Nephron progenitor cell (in vitro differentiated cells): Measurements from ENCODE around the gene RBM47.

Experiments used
- DNase-seq: peaks from one replicate; pipeline ENCODE4 v3.0.0; 2021
- H3K27ac Mint-ChIP-seq: 2 replicates; pipeline ENCODE4 v1.8.0; 2021; ENCODE audit warnings: mild to moderate bottlenecking, moderate library complexity, mixed read lengths
- H3K27me3 Mint-ChIP-seq: 2 replicates; pipeline ENCODE4 v1.8.0; 2021; ENCODE audit warnings: mild to moderate bottlenecking, low read depth, mixed read lengths; ENCODE audit not compliant: poor library complexity
- H3K36me3 Mint-ChIP-seq: 2 replicates; pipeline ENCODE4 v1.8.0; 2021; ENCODE audit warnings: low read depth, mixed read lengths
- H3K4me1 Mint-ChIP-seq: 2 replicates; pipeline ENCODE4 v1.8.0; 2021; ENCODE audit warnings: mixed read lengths
- H3K4me3 Mint-ChIP-seq: 2 replicates; pipeline ENCODE4 v1.8.0; 2021; ENCODE audit warnings: mild to moderate bottlenecking, moderate library complexity, mixed read lengths
- H3K9me3 Mint-ChIP-seq: 2 replicates; pipeline ENCODE4 v1.8.0; 2021; ENCODE audit warnings: mild to moderate bottlenecking, moderate library complexity, mixed read lengths
- TF ChIP-seq, protein P1 (sequence below): fragments of 200-600 bp; sonication (generic); IDR thresholded peaks from 2 replicates; pipeline ENCODE4 v1.5.0; 2021; ENCODE audit warnings: antibody characterized with exemption

The RBM47 gene

DNA sequence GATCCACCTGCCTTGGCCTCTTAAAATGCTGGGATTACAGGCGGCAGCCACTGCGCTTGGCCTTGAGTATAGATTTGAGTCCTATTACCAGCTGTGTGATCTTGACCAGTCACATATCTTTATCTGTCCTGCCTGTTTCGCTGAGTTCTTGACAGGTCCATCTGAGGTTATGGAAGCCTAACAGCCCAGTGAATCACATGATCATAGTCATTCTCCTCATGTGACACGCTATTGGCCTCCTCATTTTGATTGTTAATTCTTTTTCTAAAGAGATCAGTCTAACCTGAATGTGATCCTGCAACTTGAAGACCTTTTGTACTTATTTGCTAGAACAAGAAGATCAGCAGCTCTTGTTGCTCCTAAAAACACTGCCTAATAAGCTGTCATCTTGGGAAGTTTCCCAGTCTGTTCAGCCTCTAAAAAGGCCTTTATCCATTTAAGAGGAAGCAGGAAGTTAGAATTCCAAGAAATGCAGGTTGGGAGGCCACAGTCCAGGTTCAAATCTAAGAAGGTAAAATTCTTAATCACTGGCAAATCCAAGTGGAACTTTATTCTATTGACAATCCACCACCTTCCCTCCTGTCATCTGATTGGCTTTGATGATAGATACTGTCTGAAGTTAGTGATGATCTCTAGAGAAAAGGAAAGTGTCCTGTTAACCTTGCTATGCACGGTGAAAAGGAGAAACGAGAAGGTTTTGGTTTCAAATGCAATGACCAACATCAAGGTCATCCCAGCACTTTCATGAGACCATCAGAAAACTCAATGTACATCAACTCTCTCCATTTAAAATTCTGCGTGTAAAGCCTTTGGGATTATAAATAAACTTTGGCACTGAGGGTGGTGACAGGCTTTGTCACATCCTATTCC lies 207.6 kb downstream of the RBM47 start:
- Mint-ChIP-seq H3K27ac (no peak overlapping the region), H3K4me1 (peaks cover 14% of the 10 kb centered on the region), H3K9me3 (peaks cover 24% of the 10 kb centered on the region), H3K27me3 (no peaks in the 10 kb centered on the region), H3K36me3 (peaks cover 13% of the 10 kb centered on the region), H3K4me3 (no peak overlapping the region)
- TF ChIP-seq, protein P1, sequence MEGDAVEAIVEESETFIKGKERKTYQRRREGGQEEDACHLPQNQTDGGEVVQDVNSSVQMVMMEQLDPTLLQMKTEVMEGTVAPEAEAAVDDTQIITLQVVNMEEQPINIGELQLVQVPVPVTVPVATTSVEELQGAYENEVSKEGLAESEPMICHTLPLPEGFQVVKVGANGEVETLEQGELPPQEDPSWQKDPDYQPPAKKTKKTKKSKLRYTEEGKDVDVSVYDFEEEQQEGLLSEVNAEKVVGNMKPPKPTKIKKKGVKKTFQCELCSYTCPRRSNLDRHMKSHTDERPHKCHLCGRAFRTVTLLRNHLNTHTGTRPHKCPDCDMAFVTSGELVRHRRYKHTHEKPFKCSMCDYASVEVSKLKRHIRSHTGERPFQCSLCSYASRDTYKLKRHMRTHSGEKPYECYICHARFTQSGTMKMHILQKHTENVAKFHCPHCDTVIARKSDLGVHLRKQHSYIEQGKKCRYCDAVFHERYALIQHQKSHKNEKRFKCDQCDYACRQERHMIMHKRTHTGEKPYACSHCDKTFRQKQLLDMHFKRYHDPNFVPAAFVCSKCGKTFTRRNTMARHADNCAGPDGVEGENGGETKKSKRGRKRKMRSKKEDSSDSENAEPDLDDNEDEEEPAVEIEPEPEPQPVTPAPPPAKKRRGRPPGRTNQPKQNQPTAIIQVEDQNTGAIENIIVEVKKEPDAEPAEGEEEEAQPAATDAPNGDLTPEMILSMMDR: no peak
- no peak for DNase-seq

- Mint-ChIP-seq H3K36me3 (peaks cover 13% of the 10 kb centered on the region), H3K27me3 (peaks cover 4% of the 10 kb centered on the region), H3K27ac (no peak overlapping the region), H3K4me3 (no peak overlapping the region), H3K9me3 (peaks cover 24% of the 10 kb centered on the region), H3K4me1 (peaks cover 14% of the 10 kb centered on the region)
- TF ChIP-seq, protein P1: no peak
- no peak for DNase-seq
These were observed 210.3 kb downstream of the RBM47 start for GRCh38 chr4:40419231-40419912.

DNA sequence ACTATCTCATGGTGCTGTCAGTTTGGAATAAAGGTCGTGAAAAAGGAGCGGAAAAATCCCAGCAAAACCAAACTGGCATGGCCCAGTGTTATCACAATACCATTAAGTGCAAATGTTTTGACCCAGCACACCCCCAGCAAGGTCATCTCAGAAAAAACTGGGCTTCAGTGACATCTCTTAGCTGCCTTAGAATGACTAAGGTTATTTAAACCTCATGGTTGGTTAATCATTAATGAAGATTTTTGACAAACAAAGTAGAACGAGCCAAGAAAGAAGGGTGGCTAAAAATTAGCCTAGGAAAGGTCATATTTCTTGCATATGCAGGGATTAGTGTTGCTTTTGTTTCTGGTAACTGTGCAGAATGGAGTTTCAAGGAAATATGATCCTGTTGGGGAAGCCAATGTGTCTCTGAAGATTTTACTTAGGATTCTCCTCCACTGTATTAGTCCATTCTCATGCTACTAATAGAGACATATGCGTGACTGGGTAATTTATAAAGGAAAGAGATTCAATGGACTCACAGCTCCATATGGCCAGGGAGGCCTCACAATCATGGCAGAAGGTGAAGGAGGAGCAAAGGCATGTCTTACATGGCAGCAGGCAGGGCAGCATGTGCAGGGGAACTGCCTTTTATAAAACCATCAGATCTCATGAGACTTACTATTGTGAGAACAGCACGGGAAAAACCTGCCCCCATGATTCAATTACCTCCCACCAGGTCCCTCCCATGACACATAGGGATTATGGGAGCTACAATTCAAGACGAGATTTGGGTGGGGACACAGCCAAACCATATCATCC lies 211.0 kb downstream of the RBM47 start:
- no peak overlapping the region for H3K4me3 Mint-ChIP-seq
- TF ChIP-seq, protein P1: no peak
- peaks cover 24% of the 10 kb centered on the region for H3K9me3 Mint-ChIP-seq
- peaks cover 4% of the 10 kb centered on the region for H3K27me3 Mint-ChIP-seq
- no peak for DNase-seq
- H3K4me1 Mint-ChIP-seq: peaks cover 14% of the 10 kb centered on the region
- peaks cover 12% of the 10 kb centered on the region for H3K36me3 Mint-ChIP-seq
- H3K27ac Mint-ChIP-seq: no peak overlapping the region

- H3K27ac Mint-ChIP-seq: no peak overlapping the region
- no peak overlapping the region for H3K4me3 Mint-ChIP-seq
- peaks cover 4% of the 10 kb centered on the region for H3K27me3 Mint-ChIP-seq
- DNase-seq: no peak
- peaks cover 24% of the 10 kb centered on the region for H3K9me3 Mint-ChIP-seq
- peaks cover 10% of the 10 kb centered on the region for H3K36me3 Mint-ChIP-seq
- peaks cover 14% of the 10 kb centered on the region for H3K4me1 Mint-ChIP-seq
- TF ChIP-seq, protein P1: no peak
These were observed 211.7 kb downstream of the RBM47 start for GRCh38 chr4:40417941-40418340.

DNA sequence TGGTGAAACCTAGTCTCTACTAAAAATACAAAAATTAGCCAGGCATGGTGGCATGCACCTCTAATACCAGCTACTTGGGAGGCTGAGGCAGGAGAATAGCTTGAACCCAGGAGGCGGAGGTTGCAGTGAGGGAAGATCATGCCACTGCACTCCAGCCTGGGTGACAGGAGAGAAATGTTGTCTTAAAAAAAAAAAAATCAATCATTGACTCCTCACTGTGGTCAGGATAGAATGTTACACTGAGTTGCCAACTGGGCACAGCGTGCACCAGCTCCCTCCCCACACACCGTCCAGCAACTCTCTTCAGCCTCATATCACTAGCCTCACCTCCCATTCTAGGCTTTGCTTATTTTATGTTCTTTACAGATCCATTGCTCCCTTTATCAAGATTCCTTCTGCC lies 215.0 kb downstream of the RBM47 start:
- Mint-ChIP-seq H3K4me3 (no peak overlapping the region), H3K9me3 (peaks cover 16% of the 10 kb centered on the region), H3K27ac (no peak overlapping the region), H3K27me3 (peaks cover 4% of the 10 kb centered on the region), H3K36me3 (peaks cover 7% of the 10 kb centered on the region), H3K4me1 (peaks cover 14% of the 10 kb centered on the region)
- no peak for DNase-seq
- TF ChIP-seq, protein P1: no peak
